Liver (tissue), 9 donors: Measurements from ENCODE around the gene CDC42BPA. TPM values are rescaled to one million over a fixed set of nuclear protein-coding genes. Genes with fewer than 3 reads are reported as not detected.

Experiments
- DNase-seq: peaks from one replicate; pipeline ENCODE4 v3.0.0-alpha.2; 2017; ENCODE audit warnings: low spot score
- H3K27ac ChIP-seq, 2 donors: one replicate each; pipeline ENCODE4 v1.7.0; 2013; ENCODE audit warnings: inconsistent platforms in 2 of 2, low read length in 2 of 2, control low read depth in 1 of 2, low read depth in 1 of 2, mild to moderate bottlenecking in 1 of 2
- H3K27me3 ChIP-seq, 4 donors: one replicate each; pipeline versions ENCODE4 v1.6.1 to v1.7.0; 2013; ENCODE audit warnings: low read length in 3 of 4, inconsistent platforms in 1 of 4, mild to moderate bottlenecking in 1 of 4, moderate library complexity in 1 of 4; ENCODE audit not compliant: control insufficient read depth in 4 of 4, insufficient read depth in 4 of 4
- H3K36me3 ChIP-seq, 4 donors: one replicate each; pipeline versions ENCODE4 v1.6.1 to v1.7.0; 2013; ENCODE audit warnings: low read length in 3 of 4, mild to moderate bottlenecking in 3 of 4, low read depth in 1 of 4, moderate library complexity in 1 of 4; ENCODE audit not compliant: control insufficient read depth in 4 of 4, insufficient read depth in 3 of 4
- H3K4me1 ChIP-seq, 4 donors: one replicate each; pipeline versions ENCODE4 v1.6.1 to v1.7.0; 2013; ENCODE audit warnings: low read length in 3 of 4, mild to moderate bottlenecking in 3 of 4, moderate library complexity in 1 of 4; ENCODE audit not compliant: control insufficient read depth in 4 of 4, insufficient read depth in 4 of 4
- H3K4me3 ChIP-seq, 3 donors: one replicate each; pipeline versions ENCODE4 v1.6.1 to v1.7.0; 2013; ENCODE audit warnings: low read length in 3 of 3, control low read depth in 1 of 3, low read depth in 1 of 3, mild to moderate bottlenecking in 1 of 3
- H3K9ac ChIP-seq, 2 donors: one replicate each; pipeline ENCODE4 v1.7.0; 2013; ENCODE audit warnings: low read length in 2 of 2, mild to moderate bottlenecking in 2 of 2, moderate library complexity in 2 of 2, control low read depth in 1 of 2, low read depth in 1 of 2
- H3K9me3 ChIP-seq, 4 donors: one replicate each; pipeline versions ENCODE4 v1.6.1 to v1.7.0; 2013; ENCODE audit warnings: low read length in 3 of 4; ENCODE audit not compliant: control insufficient read depth in 4 of 4
- EGR1 ChIP-seq, 2 donors: IDR thresholded peaks; 2 replicates each; pipeline ENCODE4 v1.6.1; 2016 to 2018; ENCODE audit warnings: antibody characterized with exemption in 2 of 2, low read depth in 2 of 2
- FOXA1 ChIP-seq: IDR thresholded peaks from 2 replicates; pipeline ENCODE4 v1.6.1; 2016; ENCODE audit warnings: antibody characterized with exemption
- FOXA2 ChIP-seq: IDR thresholded peaks from 2 replicates; pipeline ENCODE4 v1.6.1; 2016; ENCODE audit warnings: antibody characterized with exemption
- GABPA ChIP-seq, 2 donors: IDR thresholded peaks in 1 of 2; conservative IDR thresholded peaks in 1 of 2; 2 replicates each; pipeline ENCODE4 v1.6.1; 2016; ENCODE audit warnings: antibody characterized with exemption in 2 of 2, mild to moderate bottlenecking in 1 of 2, moderate library complexity in 1 of 2
- HNF4A ChIP-seq, 2 donors: conservative IDR thresholded peaks; 2 replicates each; pipeline ENCODE4 v1.6.1; 2016; ENCODE audit warnings: antibody characterized with exemption in 2 of 2, mild to moderate bottlenecking in 2 of 2
- HNF4G ChIP-seq: IDR thresholded peaks from 2 replicates; pipeline ENCODE4 v1.6.1; 2016; ENCODE audit warnings: antibody characterized with exemption
- JUND ChIP-seq, 2 donors: IDR thresholded peaks; 2 replicates each; pipeline ENCODE4 v1.6.1; 2016; ENCODE audit warnings: antibody characterized with exemption in 2 of 2
- NR2F2 ChIP-seq: IDR thresholded peaks from 2 replicates; pipeline ENCODE4 v1.6.1; 2016; ENCODE audit warnings: antibody characterized with exemption
- RAD21 ChIP-seq, 2 donors: IDR thresholded peaks; 2 replicates each; pipeline ENCODE4 v1.6.1; 2016; ENCODE audit warnings: antibody characterized with exemption in 2 of 2, mild to moderate bottlenecking in 2 of 2
- RXRA ChIP-seq, 2 donors: IDR thresholded peaks; 2 replicates each; pipeline ENCODE4 v1.6.1; 2017 to 2018; ENCODE audit warnings: antibody characterized with exemption in 2 of 2, mild to moderate bottlenecking in 1 of 2
- SP1 ChIP-seq: IDR thresholded peaks from 2 replicates; pipeline ENCODE4 v1.6.1; 2018; ENCODE audit warnings: antibody characterized with exemption, mild to moderate bottlenecking
- TAF1 ChIP-seq: conservative IDR thresholded peaks from 2 replicates; pipeline ENCODE4 v1.6.1; 2016; ENCODE audit warnings: antibody characterized with exemption, mild to moderate bottlenecking
- YY1 ChIP-seq: IDR thresholded peaks from 2 replicates; pipeline ENCODE4 v1.6.1; 2016; ENCODE audit warnings: antibody characterized with exemption, mild to moderate bottlenecking
- WGBS: extraction: QIAGEN DNeasy Blood & Tissue Kit; methylation state at CpG from one replicate; pipeline ENCODE4 v1.1.7; 2013; 5-methylcytosine and 5-hydroxymethylcytosine counted together
- polyA plus RNA-seq, 2 donors: library from polyadenylated mRNA; stranded (reverse) in 1 of 2; unstranded in 1 of 2; fragments of 200-250 nt in 1 of 2; fragments of >200 nt in 1 of 2; fragmentation: Nextera tagmentation in 1 of 2; extraction: Ambion mirVana in 1 of 2; gene quantifications; one replicate each; pipeline versions ENCODE4 v1.2.1 to v1.2.3, GENCODE V29; 2013 to 2015
- total RNA-seq, 2 donors: library from RNA; depleted of rRNA; stranded (reverse); fragments of >200 nt; gene quantifications; one replicate each; pipeline ENCODE4 v1.2.3, GENCODE V29; 2014
- TF ChIP-seq, protein P1 (sequence below): IDR thresholded peaks from 2 replicates; pipeline ENCODE4 v1.6.1; 2016; ENCODE audit warnings: antibody characterized with exemption
- TF ChIP-seq, protein P2 (sequence below): IDR thresholded peaks from 2 replicates; pipeline ENCODE4 v1.6.1; 2016; ENCODE audit warnings: antibody characterized with exemption
- TF ChIP-seq, protein P3 (sequence below): IDR thresholded peaks from 2 replicates; pipeline ENCODE4 v1.6.1; 2016; ENCODE audit warnings: antibody characterized with exemption, mild to moderate bottlenecking
- TF ChIP-seq, protein P4 (sequence below): fragments of 150-350 bp; IDR thresholded peaks from 2 replicates; pipeline ENCODE4 v1.5.1; 2017; ENCODE audit warnings: improper control_type of control experiment, low read depth, low read length; ENCODE audit not compliant: missing input control
- TF ChIP-seq, protein P5 (sequence below): IDR thresholded peaks from 2 replicates; pipeline ENCODE4 v1.6.1; 2016; ENCODE audit warnings: antibody characterized with exemption
- donor health status: healthy.
- donor health status: healthy.
- donor health status: healthy.
- donor health status: healthy.
- donor health status: healthy.

The CDC42BPA gene
- total and polyA plus RNA-seq, 4 donors: 5.8 to 39.9 (median 24.3) TPM

DNA sequence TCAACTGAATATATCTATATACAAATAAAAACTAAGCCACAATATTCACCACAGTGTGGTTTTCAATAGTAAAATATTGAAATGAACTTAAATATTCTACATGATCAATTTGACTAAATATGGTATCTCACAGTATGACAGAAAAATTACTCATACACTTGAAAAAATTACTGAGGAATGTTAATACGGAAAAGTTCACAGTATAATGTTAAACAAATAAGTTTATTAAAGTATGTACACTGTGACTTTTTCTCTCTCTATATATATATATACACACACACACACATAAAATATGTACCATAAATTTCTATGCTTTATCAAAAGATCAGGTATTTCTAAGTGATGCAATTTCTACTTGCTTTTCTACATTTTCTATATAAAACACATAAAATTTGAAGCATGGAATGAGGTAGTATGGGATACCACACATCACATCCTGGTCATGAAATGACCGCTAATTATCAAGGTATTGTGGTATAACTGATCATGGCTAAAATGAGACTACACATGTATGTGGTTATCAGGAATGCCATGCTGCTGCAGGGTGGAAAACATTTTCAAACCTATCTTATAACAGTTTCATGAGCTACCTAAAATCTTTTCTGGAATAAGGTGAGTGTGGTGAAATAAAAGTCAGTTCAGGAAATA lies 102.3 kb downstream of the CDC42BPA start:
- Histone ChIP-seq H3K27ac (no peak overlapping the region), H3K4me3 (no peak overlapping the region)
- 96% methylated on average over 2 of the region's 2 CpGs for WGBS

DNA sequence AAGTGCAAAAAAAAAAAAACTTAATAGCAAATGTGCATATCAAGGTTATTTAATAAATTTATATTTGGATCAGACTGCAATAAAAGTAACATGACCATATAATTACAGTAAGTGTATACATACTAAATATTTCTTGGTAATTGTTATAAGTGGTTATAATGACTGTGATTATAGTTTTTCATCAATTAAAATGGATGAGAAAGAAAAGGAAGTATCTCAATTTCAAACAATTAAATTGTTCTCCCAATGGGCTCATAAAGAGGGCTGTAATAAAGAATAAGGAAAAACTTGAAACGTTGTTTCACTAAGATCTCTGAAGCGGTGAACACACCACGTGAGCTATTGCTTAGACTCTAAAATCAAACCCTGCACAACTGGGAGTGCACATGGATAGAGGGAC lies 104.1 kb downstream of the CDC42BPA start:
- Histone ChIP-seq H3K27me3 (no peaks in the 10 kb centered on the region), H3K36me3 (peaks cover 0 to 4% (median 0%) of the 10 kb centered on the region in 4 donors), H3K27ac (no peak overlapping the region), H3K9me3 (no peaks in the 10 kb centered on the region), H3K9ac (no peak overlapping the region), H3K4me1 (no peaks in the 10 kb centered on the region), H3K4me3 (no peak overlapping the region)
- TF ChIP-seq FOXA1 (no peak), HNF4A (conservative IDR thresholded peaks at IDR 0.05) (no peak), HNF4G (no peak), NR2F2 (no peak), RXRA (IDR thresholded peaks at IDR 0.05) (no peak), JUND (IDR thresholded peaks at IDR 0.05) (no peak), FOXA2 (no peak), EGR1 (IDR thresholded peaks at IDR 0.05; ENCODE audit: low read depth in 2 of 2) (no peak), RAD21 (IDR thresholded peaks at IDR 0.05) (no peak), SP1 (no peak), GABPA (IDR thresholded peaks at IDR 0.05 in 1 of 2, conservative IDR thresholded peaks at IDR 0.05 in 1 of 2) (no peak), YY1 (no peak)
- TF ChIP-seq, protein P1, sequence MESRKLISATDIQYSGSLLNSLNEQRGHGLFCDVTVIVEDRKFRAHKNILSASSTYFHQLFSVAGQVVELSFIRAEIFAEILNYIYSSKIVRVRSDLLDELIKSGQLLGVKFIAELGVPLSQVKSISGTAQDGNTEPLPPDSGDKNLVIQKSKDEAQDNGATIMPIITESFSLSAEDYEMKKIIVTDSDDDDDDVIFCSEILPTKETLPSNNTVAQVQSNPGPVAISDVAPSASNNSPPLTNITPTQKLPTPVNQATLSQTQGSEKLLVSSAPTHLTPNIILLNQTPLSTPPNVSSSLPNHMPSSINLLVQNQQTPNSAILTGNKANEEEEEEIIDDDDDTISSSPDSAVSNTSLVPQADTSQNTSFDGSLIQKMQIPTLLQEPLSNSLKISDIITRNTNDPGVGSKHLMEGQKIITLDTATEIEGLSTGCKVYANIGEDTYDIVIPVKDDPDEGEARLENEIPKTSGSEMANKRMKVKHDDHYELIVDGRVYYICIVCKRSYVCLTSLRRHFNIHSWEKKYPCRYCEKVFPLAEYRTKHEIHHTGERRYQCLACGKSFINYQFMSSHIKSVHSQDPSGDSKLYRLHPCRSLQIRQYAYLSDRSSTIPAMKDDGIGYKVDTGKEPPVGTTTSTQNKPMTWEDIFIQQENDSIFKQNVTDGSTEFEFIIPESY: no peak
- TF ChIP-seq, protein P2, sequence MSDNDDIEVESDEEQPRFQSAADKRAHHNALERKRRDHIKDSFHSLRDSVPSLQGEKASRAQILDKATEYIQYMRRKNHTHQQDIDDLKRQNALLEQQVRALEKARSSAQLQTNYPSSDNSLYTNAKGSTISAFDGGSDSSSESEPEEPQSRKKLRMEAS: no peak
- TF ChIP-seq, protein P3, sequence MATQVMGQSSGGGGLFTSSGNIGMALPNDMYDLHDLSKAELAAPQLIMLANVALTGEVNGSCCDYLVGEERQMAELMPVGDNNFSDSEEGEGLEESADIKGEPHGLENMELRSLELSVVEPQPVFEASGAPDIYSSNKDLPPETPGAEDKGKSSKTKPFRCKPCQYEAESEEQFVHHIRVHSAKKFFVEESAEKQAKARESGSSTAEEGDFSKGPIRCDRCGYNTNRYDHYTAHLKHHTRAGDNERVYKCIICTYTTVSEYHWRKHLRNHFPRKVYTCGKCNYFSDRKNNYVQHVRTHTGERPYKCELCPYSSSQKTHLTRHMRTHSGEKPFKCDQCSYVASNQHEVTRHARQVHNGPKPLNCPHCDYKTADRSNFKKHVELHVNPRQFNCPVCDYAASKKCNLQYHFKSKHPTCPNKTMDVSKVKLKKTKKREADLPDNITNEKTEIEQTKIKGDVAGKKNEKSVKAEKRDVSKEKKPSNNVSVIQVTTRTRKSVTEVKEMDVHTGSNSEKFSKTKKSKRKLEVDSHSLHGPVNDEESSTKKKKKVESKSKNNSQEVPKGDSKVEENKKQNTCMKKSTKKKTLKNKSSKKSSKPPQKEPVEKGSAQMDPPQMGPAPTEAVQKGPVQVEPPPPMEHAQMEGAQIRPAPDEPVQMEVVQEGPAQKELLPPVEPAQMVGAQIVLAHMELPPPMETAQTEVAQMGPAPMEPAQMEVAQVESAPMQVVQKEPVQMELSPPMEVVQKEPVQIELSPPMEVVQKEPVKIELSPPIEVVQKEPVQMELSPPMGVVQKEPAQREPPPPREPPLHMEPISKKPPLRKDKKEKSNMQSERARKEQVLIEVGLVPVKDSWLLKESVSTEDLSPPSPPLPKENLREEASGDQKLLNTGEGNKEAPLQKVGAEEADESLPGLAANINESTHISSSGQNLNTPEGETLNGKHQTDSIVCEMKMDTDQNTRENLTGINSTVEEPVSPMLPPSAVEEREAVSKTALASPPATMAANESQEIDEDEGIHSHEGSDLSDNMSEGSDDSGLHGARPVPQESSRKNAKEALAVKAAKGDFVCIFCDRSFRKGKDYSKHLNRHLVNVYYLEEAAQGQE: no peak
- TF ChIP-seq, protein P4, sequence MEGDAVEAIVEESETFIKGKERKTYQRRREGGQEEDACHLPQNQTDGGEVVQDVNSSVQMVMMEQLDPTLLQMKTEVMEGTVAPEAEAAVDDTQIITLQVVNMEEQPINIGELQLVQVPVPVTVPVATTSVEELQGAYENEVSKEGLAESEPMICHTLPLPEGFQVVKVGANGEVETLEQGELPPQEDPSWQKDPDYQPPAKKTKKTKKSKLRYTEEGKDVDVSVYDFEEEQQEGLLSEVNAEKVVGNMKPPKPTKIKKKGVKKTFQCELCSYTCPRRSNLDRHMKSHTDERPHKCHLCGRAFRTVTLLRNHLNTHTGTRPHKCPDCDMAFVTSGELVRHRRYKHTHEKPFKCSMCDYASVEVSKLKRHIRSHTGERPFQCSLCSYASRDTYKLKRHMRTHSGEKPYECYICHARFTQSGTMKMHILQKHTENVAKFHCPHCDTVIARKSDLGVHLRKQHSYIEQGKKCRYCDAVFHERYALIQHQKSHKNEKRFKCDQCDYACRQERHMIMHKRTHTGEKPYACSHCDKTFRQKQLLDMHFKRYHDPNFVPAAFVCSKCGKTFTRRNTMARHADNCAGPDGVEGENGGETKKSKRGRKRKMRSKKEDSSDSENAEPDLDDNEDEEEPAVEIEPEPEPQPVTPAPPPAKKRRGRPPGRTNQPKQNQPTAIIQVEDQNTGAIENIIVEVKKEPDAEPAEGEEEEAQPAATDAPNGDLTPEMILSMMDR: no peak
- TF ChIP-seq, protein P5, sequence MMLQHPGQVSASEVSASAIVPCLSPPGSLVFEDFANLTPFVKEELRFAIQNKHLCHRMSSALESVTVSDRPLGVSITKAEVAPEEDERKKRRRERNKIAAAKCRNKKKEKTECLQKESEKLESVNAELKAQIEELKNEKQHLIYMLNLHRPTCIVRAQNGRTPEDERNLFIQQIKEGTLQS: no peak
- WGBS: 92% methylated on average over 3 of the region's 3 CpGs
- DNase-seq: no peak

More for the DNA sequence above, 102.3 kb downstream of the CDC42BPA start:
- Histone ChIP-seq H3K4me1 (no peaks in the 10 kb centered on the region), H3K9ac (no peak overlapping the region), H3K27me3 (no peaks in the 10 kb centered on the region), H3K36me3 (peaks cover 0 to 2% (median 0%) of the 10 kb centered on the region in 4 donors), H3K9me3 (no peaks in the 10 kb centered on the region)
- TF ChIP-seq JUND (IDR thresholded peaks at IDR 0.05): no peak
- TF ChIP-seq, protein P5: no peak
- TF ChIP-seq RAD21 (IDR thresholded peaks at IDR 0.05): no peak
- TF ChIP-seq FOXA1: no peak
- TF ChIP-seq TAF1: no peak
- no peak for TF ChIP-seq HNF4A (conservative IDR thresholded peaks at IDR 0.05)
- no peak for TF ChIP-seq FOXA2
- no peak for DNase-seq
